Naive thymus-derived CD4-positive, alpha-beta T cell (primary cell): ENCODE data around the gene XRCC1. TPM values are rescaled to one million over a fixed set of nuclear protein-coding genes. Genes with fewer than 3 reads are reported as not detected.
A peak's percentile ranks its signal among the peaks of the same experiment; 100 is the strongest.
"Not testable (repeated sequence)": the region's sequence is repeated elsewhere in the genome, so short reads cannot be mapped to it uniquely, and the experiment has no call there.

Experiments
- ATAC-seq: fragments of 150-1000 bp; cut with Tn5 transposase; 2 replicates; pipeline ENCODE4 v1.10.0; 2021; ENCODE audit warnings: mild to moderate bottlenecking, moderate library complexity
- CTCF ChIA-PET: fragments of 350-600 bp; sonication (Branson Sonifier 250); formaldehyde crosslinking; loops from one replicate; lab custom pipeline; 2021; ENCODE audit warnings: antibody characterized with exemption; lab: Charles Lee
- POLR2A ChIA-PET: fragments of 350-600 bp; sonication (Branson Sonifier 250); formaldehyde crosslinking; loops from one replicate; lab custom pipeline; 2021; ENCODE audit warnings: antibody characterized with exemption, inconsistent platforms; lab: Charles Lee
- DNase-seq, 9 donors: peaks; one replicate each; pipeline versions ENCODE4 v3.0.0 to v3.0.0-alpha.2; 2020 to 2022; ENCODE audit warnings: mixed read lengths in 1 of 9
- H3K27ac ChIP-seq: one replicate; pipeline ENCODE4 v1.7.0; 2013; ENCODE audit warnings: mild to moderate bottlenecking, low read depth, low read length, moderate library complexity
- H3K27me3 ChIP-seq, 2 donors: one replicate each; pipeline ENCODE4 v1.7.0; 2013; ENCODE audit warnings: low read length in 2 of 2, mild to moderate bottlenecking in 2 of 2, moderate library complexity in 2 of 2; ENCODE audit not compliant: control insufficient read depth in 2 of 2, insufficient read depth in 2 of 2
- H3K36me3 ChIP-seq, 3 experiments: 1 replicate in 2 of 3; 2 replicates in 1 of 3; pipeline ENCODE4 v1.7.0; 2013; ENCODE audit warnings: low read length in 3 of 3, mild to moderate bottlenecking in 3 of 3, moderate library complexity in 1 of 3; ENCODE audit not compliant: insufficient read depth in 3 of 3, control insufficient read depth in 2 of 3
- H3K4me1 ChIP-seq, 2 donors: one replicate each; pipeline ENCODE4 v1.7.0; 2013; ENCODE audit warnings: low read length in 2 of 2, mild to moderate bottlenecking in 2 of 2, moderate library complexity in 1 of 2; ENCODE audit not compliant: control insufficient read depth in 2 of 2, insufficient read depth in 2 of 2
- H3K4me3 ChIP-seq: 2 replicates; pipeline ENCODE4 v1.7.0; 2013; ENCODE audit warnings: mild to moderate bottlenecking, low read length
- H3K9me3 ChIP-seq, 3 experiments: 1 replicate in 2 of 3; 2 replicates in 1 of 3; pipeline ENCODE4 v1.7.0; 2013; ENCODE audit warnings: low read length in 3 of 3; ENCODE audit not compliant: control insufficient read depth in 2 of 3
- H3K27ac Mint-ChIP-seq, 9 donors: one replicate each; pipeline ENCODE4 v1.8.0; 2020 to 2022; ENCODE audit warnings: mixed read lengths in 9 of 9, mild to moderate bottlenecking in 8 of 9, moderate library complexity in 5 of 9, inconsistent platforms in 2 of 9
- H3K27me3 Mint-ChIP-seq, 5 donors: one replicate each; pipeline ENCODE4 v1.8.0; 2021 to 2022; ENCODE audit warnings: mixed read lengths in 5 of 5, mild to moderate bottlenecking in 1 of 5
- H3K36me3 Mint-ChIP-seq, 5 donors: one replicate each; pipeline ENCODE4 v1.8.0; 2020 to 2022; ENCODE audit warnings: mixed read lengths in 5 of 5, mild to moderate bottlenecking in 3 of 5, inconsistent platforms in 1 of 5
- H3K4me1 Mint-ChIP-seq, 7 donors: one replicate each; pipeline ENCODE4 v1.8.0; 2020 to 2022; ENCODE audit warnings: mixed read lengths in 7 of 7, mild to moderate bottlenecking in 3 of 7, inconsistent platforms in 1 of 7
- H3K4me3 Mint-ChIP-seq, 10 donors: one replicate each; pipeline ENCODE4 v1.8.0; 2020 to 2022; ENCODE audit warnings: mild to moderate bottlenecking in 10 of 10, mixed read lengths in 10 of 10, moderate library complexity in 6 of 10, inconsistent platforms in 2 of 10
- H3K9me3 Mint-ChIP-seq, 11 donors: one replicate each; pipeline ENCODE4 v1.8.0; 2020 to 2022; ENCODE audit warnings: mixed read lengths in 11 of 11, mild to moderate bottlenecking in 4 of 11, inconsistent platforms in 1 of 11, moderate library complexity in 1 of 11
- intact Hi-C, 2 donors: fragments of 100-400 bp; cut with micrococcal nuclease; formaldehyde crosslinking; loops; one replicate each; pipeline ENCODE4 v1.15.1; 2023
- polyA plus RNA-seq, 2 donors: library from polyadenylated mRNA; unstranded; fragments of 300-500 nt; fragmentation: Illumina TruSeq; gene quantifications; one replicate each; pipeline ENCODE4 v1.2.3, GENCODE V29; 2021
- total RNA-seq, 6 experiments: library from RNA in 5 of 6; stranded (reverse) in 5 of 6; gene quantifications; 1 replicate in 5 of 6; 2 replicates in 1 of 6; pipeline ENCODE4 v1.2.3 and lab custom pipeline; 2021 to 2026

XRCC1 gene
- total and polyA plus RNA-seq, 7 experiments from 2014 or later = 27.2 to 36.1 (median 34.8) TPM

DNA sequence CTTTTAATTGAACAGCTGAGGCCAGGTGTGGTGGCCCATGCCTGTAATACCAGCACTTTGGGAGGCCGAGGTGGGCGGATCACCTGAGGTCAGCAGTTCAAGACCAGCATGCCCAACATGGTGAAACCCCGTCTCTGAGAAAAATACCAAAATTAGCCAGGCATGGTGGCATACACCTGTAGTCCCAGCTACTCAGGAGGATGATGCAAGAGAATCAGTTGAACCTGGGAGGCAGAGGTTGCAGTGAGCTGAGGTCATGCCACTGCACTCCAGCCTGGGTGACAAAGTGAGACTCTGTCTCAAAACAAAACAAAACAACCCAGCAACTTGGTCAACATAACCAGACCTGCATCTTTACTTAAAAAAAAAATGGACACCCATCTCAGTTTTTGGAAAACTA, 11.7 kb upstream of the XRCC1 start:
- H3K27me3 ChIP-seq, H3K4me3 ChIP-seq, H3K9me3 Mint-ChIP-seq, ATAC-seq, H3K9me3 ChIP-seq, CTCF ChIA-PET, H3K27ac Mint-ChIP-seq, H3K27ac ChIP-seq, DNase-seq, H3K4me3 Mint-ChIP-seq, H3K36me3 ChIP-seq, POLR2A ChIA-PET, H3K4me1 ChIP-seq, intact Hi-C loops, H3K27me3 Mint-ChIP-seq: not testable (repeated sequence)
- Mint-ChIP-seq H3K4me1 (peaks cover 6 to 31% (median 16%) of the 10 kb centered on the region in 7 donors), H3K36me3 (peaks cover 0 to 13% (median 8%) of the 10 kb centered on the region in 5 donors)

- no peak for ATAC-seq
- POLR2A ChIA-PET = interaction anchor here (0.8 kb wide), 1 partner anchor 10 kb away, joined by 3 read pairs; the partner anchor contains the start of genes IRGQ and ZNF576
- Histone ChIP-seq H3K4me3 (no peak overlapping the region), H3K9me3 (no peaks in the 10 kb centered on the region), H3K36me3 (no peaks in the 10 kb centered on the region), H3K27me3 (no peaks in the 10 kb centered on the region), H3K4me1 (peaks cover 4 to 7% of the 10 kb centered on the region in 2 donors), H3K27ac (no peak overlapping the region)
- Mint-ChIP-seq H3K4me1 (peaks cover 6 to 38% (median 19%) of the 10 kb centered on the region in 7 donors), H3K9me3 (no peaks in the 10 kb centered on the region), H3K27me3 (no peaks in the 10 kb centered on the region), H3K36me3 (peaks cover 0 to 13% (median 8%) of the 10 kb centered on the region in 5 donors), H3K27ac (no peak overlapping the region), H3K4me3 (no peak overlapping the region)
- intact Hi-C loops = no loop called here
- CTCF ChIA-PET = no interaction called here
- DNase-seq = no peak
These were observed 11.0 kb upstream of the XRCC1 start for GRCh38 chr19:43586346-43586745.

GRCh38 chr19:43584484-43584883, 9.2 kb upstream of the XRCC1 start:
- no peak for ATAC-seq
- H3K36me3 ChIP-seq = no peaks in the 10 kb centered on the region
- Mint-ChIP-seq H3K27me3 (no peaks in the 10 kb centered on the region), H3K4me1 (peaks cover 8 to 38% (median 18%) of the 10 kb centered on the region in 7 donors), H3K4me3 (no peak overlapping the region), H3K27ac (peak overlapping the region in 4 of 9 donors; percentile 52 to 88 (median 80)), H3K9me3 (no peaks in the 10 kb centered on the region), H3K36me3 (peaks cover 0 to 7% (median 0%) of the 10 kb centered on the region in 5 donors)
- H3K27ac ChIP-seq = no peak overlapping the region
- CTCF ChIA-PET = interaction anchor here (1.1 to 1.2 kb wide), 2 partner anchors 11 to 22 kb away, joined by 4 read pairs; partner anchors contain the start of genes IRGQ and ZNF576
- POLR2A ChIA-PET = no interaction called here
- intact Hi-C loops = no loop called here
- no peaks in the 10 kb centered on the region for H3K9me3 ChIP-seq
- no peak for DNase-seq
- H3K4me3 ChIP-seq = no peak overlapping the region
- peaks cover under 1 to 4% of the 10 kb centered on the region in 2 donors for H3K4me1 ChIP-seq
- H3K27me3 ChIP-seq = no peaks in the 10 kb centered on the region

DNA sequence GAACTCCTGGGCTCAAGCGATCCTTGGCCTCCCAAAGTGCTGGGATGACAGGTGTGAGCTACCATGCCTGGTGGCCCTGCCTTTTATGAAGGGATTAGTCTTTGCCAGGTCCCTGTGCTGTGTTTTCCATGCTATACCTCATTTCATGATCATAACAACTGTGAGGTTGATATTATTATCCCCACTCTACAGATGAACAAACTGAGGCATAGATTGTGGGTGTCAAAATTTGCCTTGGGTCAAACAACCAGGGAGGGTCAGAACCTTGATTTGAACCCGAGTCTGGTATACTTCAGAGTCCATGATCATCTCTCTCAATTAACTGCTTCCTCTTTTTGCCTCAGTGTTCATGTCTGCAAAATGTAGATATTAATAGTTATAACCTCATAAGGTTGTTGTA, 7.2 kb upstream of the XRCC1 start:
- ATAC-seq (no peak), DNase-seq (no peak)
- no peaks in the 10 kb centered on the region for H3K9me3 Mint-ChIP-seq
- CTCF ChIA-PET = no interaction called here
- no peaks in the 10 kb centered on the region for H3K27me3 ChIP-seq
- H3K9me3 ChIP-seq = no peaks in the 10 kb centered on the region
- peaks cover 0 to 4% of the 10 kb centered on the region in 2 donors for H3K4me1 ChIP-seq
- H3K4me1 Mint-ChIP-seq = peaks cover 7 to 44% (median 15%) of the 10 kb centered on the region in 7 donors
- H3K4me3 Mint-ChIP-seq = no peak overlapping the region
- H3K27ac ChIP-seq = no peak overlapping the region
- POLR2A ChIA-PET = no interaction called here
- no peaks in the 10 kb centered on the region for H3K36me3 ChIP-seq
- intact Hi-C loops = no loop called here
- peaks cover 0 to 5% (median 0%) of the 10 kb centered on the region in 5 donors for H3K27me3 Mint-ChIP-seq
- no peak overlapping the region for H3K27ac Mint-ChIP-seq
- H3K36me3 Mint-ChIP-seq = peaks cover 0 to 11% (median 0%) of the 10 kb centered on the region in 5 donors
- no peak overlapping the region for H3K4me3 ChIP-seq

DNA sequence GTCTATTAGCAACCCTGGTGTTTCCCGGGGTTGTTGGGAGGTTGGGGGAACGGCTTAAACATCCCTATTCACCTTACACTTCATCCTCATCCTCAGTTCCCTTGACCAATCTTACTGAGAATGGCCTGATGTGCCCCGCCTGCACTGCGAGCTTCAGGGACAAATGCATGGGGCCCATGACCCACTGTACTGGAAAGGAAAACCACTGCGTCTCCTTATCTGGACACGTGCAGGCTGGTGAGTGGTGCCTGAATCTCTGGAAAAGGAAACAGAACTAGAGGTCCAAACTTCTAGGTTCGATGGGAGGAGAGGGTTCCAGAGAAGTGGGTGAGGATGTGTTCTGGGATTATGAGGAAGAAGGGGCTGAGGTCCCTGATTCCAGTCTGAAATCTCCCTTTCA, 6.1 kb upstream of the XRCC1 start:
- H3K9me3 Mint-ChIP-seq = no peaks in the 10 kb centered on the region
- no peaks in the 10 kb centered on the region for H3K36me3 ChIP-seq
- peaks cover 0 to 4% of the 10 kb centered on the region in 2 donors for H3K4me1 ChIP-seq
- H3K9me3 ChIP-seq = no peaks in the 10 kb centered on the region
- POLR2A ChIA-PET = no interaction called here
- peaks cover 7 to 44% (median 24%) of the 10 kb centered on the region in 7 donors for H3K4me1 Mint-ChIP-seq
- ATAC-seq (no peak), DNase-seq (no peak)
- CTCF ChIA-PET = interaction anchor here (0.6 kb wide), 1 partner anchor 53 kb away, joined by 3 read pairs; no protein-coding TSS in a partner anchor
- intact Hi-C loops = no loop called here
- H3K4me3 ChIP-seq = no peak overlapping the region
- no peaks in the 10 kb centered on the region for H3K27me3 ChIP-seq
- peaks cover 0 to 5% (median 0%) of the 10 kb centered on the region in 5 donors for H3K27me3 Mint-ChIP-seq
- H3K27ac Mint-ChIP-seq = peak overlapping the region in 5 of 9 donors; percentile 8 to 92 (median 53)
- H3K4me3 Mint-ChIP-seq = peak overlapping the region in 2 of 10 donors; percentile 12 to 84
- peaks cover 0 to 11% (median 0%) of the 10 kb centered on the region in 5 donors for H3K36me3 Mint-ChIP-seq
- no peak overlapping the region for H3K27ac ChIP-seq

DNA sequence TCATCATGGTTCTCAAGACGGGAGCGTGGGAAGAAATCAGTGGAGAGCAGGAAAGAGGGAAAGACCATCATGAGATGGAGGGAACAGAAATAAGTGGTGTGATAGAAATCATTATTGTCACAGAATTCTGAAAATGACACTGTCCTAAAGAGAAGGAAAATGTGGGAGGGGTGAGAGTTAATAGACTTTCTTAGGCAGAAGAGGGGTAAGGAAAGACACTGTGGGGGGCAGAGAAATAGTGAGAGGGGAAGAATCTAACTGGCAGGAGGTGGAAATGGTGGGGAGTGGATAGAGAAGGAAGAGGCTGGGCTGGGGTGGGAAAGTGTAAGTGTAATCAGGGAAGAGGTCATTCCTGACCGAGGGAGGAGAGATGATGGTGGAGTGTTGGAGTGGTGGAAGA, 3.5 kb upstream of the XRCC1 start:
- Histone ChIP-seq H3K27me3 (no peaks in the 10 kb centered on the region), H3K4me1 (peaks cover 12 to 18% of the 10 kb centered on the region in 2 donors), H3K36me3 (no peaks in the 10 kb centered on the region), H3K27ac (no peak overlapping the region), H3K9me3 (no peaks in the 10 kb centered on the region), H3K4me3 (no peak overlapping the region)
- DNase-seq (no peak), ATAC-seq (no peak)
- Mint-ChIP-seq H3K4me3 (peak overlapping the region in 9 of 10 donors; percentile 6 to 86 (median 48)), H3K27ac (peak overlapping the region in 6 of 9 donors; percentile 32 to 73 (median 54)), H3K36me3 (peaks cover 0 to 5% (median 0%) of the 10 kb centered on the region in 5 donors), H3K9me3 (peaks cover 0 to 1% (median 0%) of the 10 kb centered on the region in 11 donors), H3K4me1 (peaks cover 12 to 51% (median 32%) of the 10 kb centered on the region in 7 donors), H3K27me3 (peaks cover 0 to 5% (median 0%) of the 10 kb centered on the region in 5 donors)
- CTCF ChIA-PET = no interaction called here
- POLR2A ChIA-PET = interaction anchor here (0.9 kb wide), 1 partner anchor 17 kb away, joined by 3 read pairs; the partner anchor contains the start of gene IRGQ
- intact Hi-C loops = loop anchor here in 1 of 2 donors (5.0 kb wide), 1 partner anchor 116 kb away; no protein-coding TSS in a partner anchor
